ENCODE data around the gene IL31RA.

IL31RA gene

DNA sequence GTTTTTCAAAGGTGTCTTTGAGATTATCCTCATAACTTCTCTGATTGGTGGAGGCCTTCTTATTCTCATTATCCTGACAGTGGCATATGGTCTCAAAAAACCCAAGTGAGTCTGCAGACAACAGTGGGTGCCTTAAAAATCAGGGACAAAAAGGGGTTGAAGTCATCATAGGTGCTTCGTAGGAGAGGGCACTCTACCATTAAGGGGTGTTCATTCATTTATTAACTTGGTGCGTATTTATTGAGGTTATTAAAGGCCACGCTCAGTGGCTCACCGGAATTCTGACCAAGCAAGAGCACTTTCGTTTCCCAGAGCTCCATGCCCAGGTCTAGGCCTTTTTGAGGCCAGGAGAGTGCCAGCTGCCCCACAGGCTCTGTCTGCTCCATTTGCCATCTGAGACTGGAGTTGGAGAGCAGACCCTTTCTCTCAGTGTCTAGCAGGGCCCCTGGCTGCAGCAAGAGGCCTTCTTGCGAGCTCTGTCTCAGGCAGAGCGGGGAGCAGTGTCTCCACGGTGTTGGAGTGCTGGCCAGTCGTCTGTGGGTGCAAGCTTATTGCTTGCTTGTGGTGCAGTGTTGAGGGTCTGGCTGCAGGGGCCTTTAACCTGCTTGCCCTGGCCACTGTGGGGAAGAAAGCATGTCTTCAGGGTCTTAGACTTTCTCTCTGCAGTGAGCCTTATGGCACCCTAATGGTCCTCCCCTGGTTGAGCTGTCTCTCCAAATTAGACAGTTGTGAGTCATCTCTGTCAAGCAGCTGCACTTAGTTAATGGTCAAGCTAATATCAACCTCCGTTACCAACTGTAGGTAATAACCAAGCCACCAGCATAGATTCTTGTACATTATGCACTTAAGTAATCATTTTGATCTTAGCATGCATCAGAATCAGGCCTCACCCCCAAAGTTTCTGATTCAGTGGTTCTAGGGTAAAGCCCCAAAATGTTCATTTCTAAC lies 62.6 kb downstream of the IL31RA start:
- H3K9me2 ChIP-seq (replicated peaks; ENCODE audit: low read depth, low read length) = no peaks in the 10 kb centered on the region
- TF ChIP-seq, protein P1, sequence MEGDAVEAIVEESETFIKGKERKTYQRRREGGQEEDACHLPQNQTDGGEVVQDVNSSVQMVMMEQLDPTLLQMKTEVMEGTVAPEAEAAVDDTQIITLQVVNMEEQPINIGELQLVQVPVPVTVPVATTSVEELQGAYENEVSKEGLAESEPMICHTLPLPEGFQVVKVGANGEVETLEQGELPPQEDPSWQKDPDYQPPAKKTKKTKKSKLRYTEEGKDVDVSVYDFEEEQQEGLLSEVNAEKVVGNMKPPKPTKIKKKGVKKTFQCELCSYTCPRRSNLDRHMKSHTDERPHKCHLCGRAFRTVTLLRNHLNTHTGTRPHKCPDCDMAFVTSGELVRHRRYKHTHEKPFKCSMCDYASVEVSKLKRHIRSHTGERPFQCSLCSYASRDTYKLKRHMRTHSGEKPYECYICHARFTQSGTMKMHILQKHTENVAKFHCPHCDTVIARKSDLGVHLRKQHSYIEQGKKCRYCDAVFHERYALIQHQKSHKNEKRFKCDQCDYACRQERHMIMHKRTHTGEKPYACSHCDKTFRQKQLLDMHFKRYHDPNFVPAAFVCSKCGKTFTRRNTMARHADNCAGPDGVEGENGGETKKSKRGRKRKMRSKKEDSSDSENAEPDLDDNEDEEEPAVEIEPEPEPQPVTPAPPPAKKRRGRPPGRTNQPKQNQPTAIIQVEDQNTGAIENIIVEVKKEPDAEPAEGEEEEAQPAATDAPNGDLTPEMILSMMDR (conservative IDR thresholded peaks at IDR 0.05; ENCODE audit: low read length) = no peak
- no peak for TF ChIP-seq EZH2phosphoT487 (IDR thresholded peaks at IDR 0.05; ENCODE audit: borderline replicate concordance)
- H3K36me3 ChIP-seq (ENCODE audit: insufficient read depth, low read length) = no peaks in the 10 kb centered on the region
- no peaks in the 10 kb centered on the region for H4K20me1 ChIP-seq (ENCODE audit: insufficient read depth, low read length, poor library complexity, severe bottlenecking)
- H3K9ac ChIP-seq (ENCODE audit: low read depth, low read length, poor library complexity, severe bottlenecking) = no peak overlapping the region
- no peak overlapping the region for H3K4me2 ChIP-seq (ENCODE audit: low read depth, low read length, poor library complexity, severe bottlenecking)
- no peak overlapping the region for H2AFZ ChIP-seq (ENCODE audit: low read length)
- H3F3A ChIP-seq (ENCODE audit: low read depth) = no peaks in the 10 kb centered on the region
- H3K27me3 ChIP-seq (ENCODE audit: insufficient read depth, low read length, poor library complexity, severe bottlenecking) = no peaks in the 10 kb centered on the region
- H3K79me2 ChIP-seq (ENCODE audit: insufficient read depth, low read length) = no peaks in the 10 kb centered on the region
- no peaks in the 10 kb centered on the region for H3K9me3 ChIP-seq (ENCODE audit: insufficient read depth, low read depth, low read length)
- H3K4me1 ChIP-seq (ENCODE audit: insufficient read depth, low read length, poor library complexity, severe bottlenecking) = no peaks in the 10 kb centered on the region
- H3K4me3 ChIP-seq (ENCODE audit: low read length, poor library complexity, severe bottlenecking) = no peak overlapping the region

DNA sequence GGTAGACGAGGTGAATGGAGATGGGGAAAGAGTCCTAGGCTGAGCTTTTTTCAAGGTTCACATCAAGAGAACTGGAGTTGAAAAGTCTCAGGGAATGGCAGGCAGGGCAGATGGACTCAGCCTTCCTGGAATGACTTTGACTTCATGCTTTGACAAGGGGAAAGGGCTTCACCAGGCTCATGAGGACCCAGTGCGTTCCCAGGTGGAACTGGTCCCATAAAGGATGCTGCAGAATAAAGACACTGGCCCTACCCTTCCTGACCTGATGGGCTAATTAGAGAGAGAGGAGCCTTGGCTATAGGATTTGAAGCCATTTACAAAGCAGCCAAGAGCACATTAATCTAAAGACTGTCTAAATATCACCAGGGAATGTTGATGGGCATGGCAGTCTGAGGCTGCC lies 63.8 kb downstream of the IL31RA start:
- Histone ChIP-seq H3F3A (ENCODE audit: low read depth) (no peaks in the 10 kb centered on the region), H3K4me2 (ENCODE audit: low read depth, low read length, poor library complexity, severe bottlenecking) (no peak overlapping the region), H3K9me3 (ENCODE audit: insufficient read depth, low read depth, low read length) (no peaks in the 10 kb centered on the region), H3K9me2 (replicated peaks; ENCODE audit: low read depth, low read length) (no peaks in the 10 kb centered on the region), H3K27me3 (ENCODE audit: insufficient read depth, low read length, poor library complexity, severe bottlenecking) (no peaks in the 10 kb centered on the region), H4K20me1 (ENCODE audit: insufficient read depth, low read length, poor library complexity, severe bottlenecking) (no peaks in the 10 kb centered on the region), H3K4me3 (ENCODE audit: low read length, poor library complexity, severe bottlenecking) (no peak overlapping the region), H3K4me1 (ENCODE audit: insufficient read depth, low read length, poor library complexity, severe bottlenecking) (peaks cover 9% of the 10 kb centered on the region), H3K79me2 (ENCODE audit: insufficient read depth, low read length) (no peaks in the 10 kb centered on the region), H2AFZ (ENCODE audit: low read length) (no peak overlapping the region), H3K36me3 (ENCODE audit: insufficient read depth, low read length) (no peaks in the 10 kb centered on the region), H3K9ac (ENCODE audit: low read depth, low read length, poor library complexity, severe bottlenecking) (no peak overlapping the region)
- TF ChIP-seq EZH2phosphoT487 (IDR thresholded peaks at IDR 0.05; ENCODE audit: borderline replicate concordance) = no peak
- TF ChIP-seq, protein P1 (conservative IDR thresholded peaks at IDR 0.05; ENCODE audit: low read length) = no peak

DNA sequence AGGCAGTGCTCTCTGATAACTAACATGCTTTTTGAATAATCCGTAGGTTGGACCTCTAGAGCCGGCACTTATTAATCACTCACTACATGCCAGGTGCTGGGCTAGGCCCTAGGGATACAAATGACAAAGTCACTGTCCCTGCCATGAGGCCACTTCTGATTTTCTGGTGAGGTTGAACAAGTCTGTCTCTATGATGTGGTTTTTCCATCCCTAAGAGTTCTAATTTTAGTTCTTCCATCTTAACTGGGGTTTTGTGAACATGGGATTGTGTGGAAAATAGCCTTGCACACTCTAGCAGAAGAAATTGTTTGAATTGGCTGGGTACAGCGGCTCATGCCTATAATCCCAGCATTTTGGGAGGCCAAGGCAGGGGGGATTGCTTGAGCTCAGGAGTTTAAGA lies 64.6 kb downstream of the IL31RA start:
- Histone ChIP-seq H3K27me3 (ENCODE audit: insufficient read depth, low read length, poor library complexity, severe bottlenecking) (no peaks in the 10 kb centered on the region), H3K79me2 (ENCODE audit: insufficient read depth, low read length) (no peaks in the 10 kb centered on the region), H3K9me3 (ENCODE audit: insufficient read depth, low read depth, low read length) (no peaks in the 10 kb centered on the region), H3K4me3 (ENCODE audit: low read length, poor library complexity, severe bottlenecking) (no peak overlapping the region), H3K4me1 (ENCODE audit: insufficient read depth, low read length, poor library complexity, severe bottlenecking) (peaks cover 9% of the 10 kb centered on the region), H2AFZ (ENCODE audit: low read length) (no peak overlapping the region), H3K36me3 (ENCODE audit: insufficient read depth, low read length) (no peaks in the 10 kb centered on the region), H4K20me1 (ENCODE audit: insufficient read depth, low read length, poor library complexity, severe bottlenecking) (no peaks in the 10 kb centered on the region), H3K4me2 (ENCODE audit: low read depth, low read length, poor library complexity, severe bottlenecking) (no peak overlapping the region), H3K9ac (ENCODE audit: low read depth, low read length, poor library complexity, severe bottlenecking) (no peak overlapping the region), H3F3A (ENCODE audit: low read depth) (no peaks in the 10 kb centered on the region), H3K9me2 (replicated peaks; ENCODE audit: low read depth, low read length) (no peaks in the 10 kb centered on the region)
- TF ChIP-seq, protein P1 (conservative IDR thresholded peaks at IDR 0.05; ENCODE audit: low read length) = no peak
- TF ChIP-seq EZH2phosphoT487 (IDR thresholded peaks at IDR 0.05; ENCODE audit: borderline replicate concordance) = no peak
